Right lung (tissue), 5 donors: ENCODE measurements around the gene ASB4. TPM values are rescaled to one million over a fixed set of nuclear protein-coding genes. Genes with fewer than 3 reads are reported as not detected.
"Not testable (repeated sequence)": the region's sequence is repeated elsewhere in the genome, so short reads cannot be mapped to it uniquely, and the experiment has no call there.

ENCODE experiments used
- DNase-seq, 2 donors: peaks; one replicate each; pipeline ENCODE4 v3.0.0-alpha.2; 2013
- polyA plus RNA-seq, 5 donors: library from polyadenylated mRNA; unstranded; fragments of 120-200 nt; gene quantifications; one replicate each; pipeline versions ENCODE4 v1.2.1 to v1.2.3, GENCODE V29; 2013; ENCODE audit warnings: inconsistent platforms in 1 of 5, low replicate concordance in 1 of 5; ENCODE audit not compliant: insufficient read length in 5 of 5, insufficient read depth in 1 of 5

The ASB4 gene
- polyA plus RNA-seq, 5 donors, result 0.52 to 1.7 (median 1.3) TPM

GRCh38 chr7:95478272-95479037 is 7.3 kb upstream of the ASB4 start:
- DNase-seq, result no peak

- no peak for DNase-seq
These were observed 5.6 kb upstream of the ASB4 start for GRCh38 chr7:95479992-95480624.

- no peak for DNase-seq
These were observed 4.2 kb upstream of the ASB4 start for GRCh38 chr7:95481271-95482165.

- no peak for DNase-seq
These were observed 3.3 kb upstream of the ASB4 start for GRCh38 chr7:95482424-95482823.

GRCh38 chr7:95490231-95490762 is 4.6 kb downstream of the ASB4 start:
- no peak for DNase-seq

GRCh38 chr7:95491201-95491600 is 5.5 kb downstream of the ASB4 start:
- DNase-seq, result no peak

GRCh38 chr7:95491634-95492314 is 6.0 kb downstream of the ASB4 start:
- DNase-seq, result no peak

- DNase-seq, result no peak
These were observed 7.5 kb downstream of the ASB4 start for GRCh38 chr7:95493247-95493646.

- DNase-seq, result no peak
These were observed 8.1 kb downstream of the ASB4 start for GRCh38 chr7:95493844-95494243.

GRCh38 chr7:95501261-95501832 is 15.6 kb downstream of the ASB4 start:
- DNase-seq, result no peak

- no peak for DNase-seq
These were observed 16.7 kb downstream of the ASB4 start for GRCh38 chr7:95502403-95502802.

- DNase-seq, result no peak
These were observed 17.8 kb downstream of the ASB4 start for GRCh38 chr7:95503271-95504131.

GRCh38 chr7:95504132-95504588 is 18.4 kb downstream of the ASB4 start:
- DNase-seq, result not testable (repeated sequence)

GRCh38 chr7:95508780-95509179 is 23.0 kb downstream of the ASB4 start:
- DNase-seq, result no peak

GRCh38 chr7:95509199-95509598 is 23.5 kb downstream of the ASB4 start:
- DNase-seq, result peak; percentile 30 to 60

GRCh38 chr7:95511716-95512260 is 26.0 kb downstream of the ASB4 start:
- DNase-seq, result peak; percentile 45 to 63

- DNase-seq, result no peak
These were observed 31.7 kb downstream of the ASB4 start for GRCh38 chr7:95517458-95517857.

GRCh38 chr7:95517870-95518269 is 32.1 kb downstream of the ASB4 start:
- DNase-seq, result no peak

- no peak for DNase-seq
These were observed 34.4 kb downstream of the ASB4 start for GRCh38 chr7:95520136-95520535.

GRCh38 chr7:95525503-95525902 is 39.8 kb downstream of the ASB4 start:
- DNase-seq, result no peak
